Renal cortical epithelial cell (primary cell): ENCODE data around the gene MXRA8. TPM values are rescaled to one million over a fixed set of nuclear protein-coding genes. Genes with fewer than 3 reads are reported as not detected.
"Not testable (repeated sequence)": the region's sequence is repeated elsewhere in the genome, so short reads cannot be mapped to it uniquely, and the experiment has no call there.

Experiments
- DNase-seq: peaks from one replicate; pipeline ENCODE4 v3.0.0-alpha.2; 2011; ENCODE audit warnings: low read depth
- total RNA-seq: library from RNA; depleted of rRNA; stranded (reverse); fragments of >200 nt; gene quantifications from 2 replicates; pipeline ENCODE4 v1.2.3, GENCODE V29; 2014

Gene MXRA8, protein sequence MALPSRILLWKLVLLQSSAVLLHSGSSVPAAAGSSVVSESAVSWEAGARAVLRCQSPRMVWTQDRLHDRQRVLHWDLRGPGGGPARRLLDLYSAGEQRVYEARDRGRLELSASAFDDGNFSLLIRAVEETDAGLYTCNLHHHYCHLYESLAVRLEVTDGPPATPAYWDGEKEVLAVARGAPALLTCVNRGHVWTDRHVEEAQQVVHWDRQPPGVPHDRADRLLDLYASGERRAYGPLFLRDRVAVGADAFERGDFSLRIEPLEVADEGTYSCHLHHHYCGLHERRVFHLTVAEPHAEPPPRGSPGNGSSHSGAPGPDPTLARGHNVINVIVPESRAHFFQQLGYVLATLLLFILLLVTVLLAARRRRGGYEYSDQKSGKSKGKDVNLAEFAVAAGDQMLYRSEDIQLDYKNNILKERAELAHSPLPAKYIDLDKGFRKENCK
- 24.7 and 35.6 TPM in 2 replicates for total RNA-seq

DNA sequence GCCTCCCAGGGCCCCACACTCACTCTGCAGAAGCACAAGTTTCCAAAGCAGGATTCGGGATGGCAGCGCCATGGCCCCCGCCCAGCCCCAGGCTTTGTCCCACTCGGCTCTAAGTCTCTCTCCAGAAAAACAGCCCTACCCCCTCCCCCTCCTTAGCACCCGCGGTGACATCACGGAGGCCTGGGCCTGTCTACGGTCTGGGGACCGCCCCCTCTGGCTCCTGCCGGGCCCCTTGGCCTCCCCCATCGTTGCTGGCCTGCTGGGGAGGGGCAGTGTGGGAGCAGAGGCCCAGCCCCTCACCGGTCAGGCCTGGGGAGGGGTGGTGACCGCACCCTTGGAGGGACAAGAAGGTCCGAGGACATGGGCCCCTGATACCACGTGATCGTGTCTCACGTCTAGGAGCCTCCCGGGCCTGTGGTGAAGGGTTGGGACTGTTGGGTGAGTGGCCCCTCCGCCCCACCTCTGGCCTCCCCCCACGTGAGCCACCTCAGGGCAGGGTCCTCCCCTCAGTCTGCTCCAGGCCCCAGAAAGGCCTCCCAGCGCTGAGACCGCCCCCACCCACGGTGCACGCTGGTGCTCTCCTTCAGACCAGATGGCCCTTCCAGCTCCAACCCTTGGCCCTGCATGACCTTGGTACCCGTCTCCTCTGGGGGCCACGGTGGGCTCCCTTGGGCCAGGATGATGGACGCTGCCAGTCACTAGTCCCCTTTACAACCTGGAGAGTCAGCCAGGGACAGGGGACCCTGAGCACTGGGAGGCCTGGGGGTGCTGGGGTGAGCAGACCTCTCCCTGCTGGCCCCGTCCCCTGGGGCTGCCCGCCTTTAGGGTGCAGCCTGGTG lies at the start of gene MXRA8:
Gene MXRA8 (minus strand): TSS at position 123 of the 839 bp plus-strand sequence. CDS start 51 bp downstream, at position 72.
- no peak for DNase-seq

DNA sequence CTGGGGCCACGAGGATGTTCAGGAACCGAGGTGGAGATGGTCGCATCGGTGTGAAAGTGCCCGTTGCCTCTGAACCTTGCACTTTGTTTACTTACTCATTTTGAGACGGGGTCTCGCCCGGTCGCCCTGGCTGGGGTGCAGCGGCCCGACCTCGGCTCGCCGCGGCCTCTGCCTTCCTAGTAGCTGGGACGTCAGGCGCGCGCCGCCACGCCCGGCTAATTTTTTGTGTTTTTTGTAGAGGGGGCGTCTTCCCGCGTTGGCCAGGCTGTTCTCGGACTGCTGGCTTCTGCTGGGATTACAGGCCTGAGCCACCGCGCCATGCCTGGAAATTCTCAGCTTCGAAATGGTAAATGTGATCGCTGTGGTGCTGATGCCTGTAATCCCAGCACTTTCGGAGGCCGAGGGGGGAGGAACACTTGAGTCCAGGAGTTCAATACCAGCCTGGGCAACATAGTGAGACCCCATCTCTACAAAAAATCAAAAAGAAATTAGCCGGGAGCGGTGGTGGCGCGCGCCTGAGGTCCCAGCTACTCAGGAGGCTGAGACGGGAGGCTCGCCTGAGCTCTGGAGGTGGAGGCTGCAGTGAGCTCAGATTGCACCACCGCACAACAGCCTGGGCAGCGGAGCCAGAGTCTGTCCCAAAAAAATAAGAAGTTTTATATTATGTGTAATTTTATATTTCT lies 49.4 kb upstream of the MXRA8 start:
- DNase-seq, result peak; percentile 18

DNA sequence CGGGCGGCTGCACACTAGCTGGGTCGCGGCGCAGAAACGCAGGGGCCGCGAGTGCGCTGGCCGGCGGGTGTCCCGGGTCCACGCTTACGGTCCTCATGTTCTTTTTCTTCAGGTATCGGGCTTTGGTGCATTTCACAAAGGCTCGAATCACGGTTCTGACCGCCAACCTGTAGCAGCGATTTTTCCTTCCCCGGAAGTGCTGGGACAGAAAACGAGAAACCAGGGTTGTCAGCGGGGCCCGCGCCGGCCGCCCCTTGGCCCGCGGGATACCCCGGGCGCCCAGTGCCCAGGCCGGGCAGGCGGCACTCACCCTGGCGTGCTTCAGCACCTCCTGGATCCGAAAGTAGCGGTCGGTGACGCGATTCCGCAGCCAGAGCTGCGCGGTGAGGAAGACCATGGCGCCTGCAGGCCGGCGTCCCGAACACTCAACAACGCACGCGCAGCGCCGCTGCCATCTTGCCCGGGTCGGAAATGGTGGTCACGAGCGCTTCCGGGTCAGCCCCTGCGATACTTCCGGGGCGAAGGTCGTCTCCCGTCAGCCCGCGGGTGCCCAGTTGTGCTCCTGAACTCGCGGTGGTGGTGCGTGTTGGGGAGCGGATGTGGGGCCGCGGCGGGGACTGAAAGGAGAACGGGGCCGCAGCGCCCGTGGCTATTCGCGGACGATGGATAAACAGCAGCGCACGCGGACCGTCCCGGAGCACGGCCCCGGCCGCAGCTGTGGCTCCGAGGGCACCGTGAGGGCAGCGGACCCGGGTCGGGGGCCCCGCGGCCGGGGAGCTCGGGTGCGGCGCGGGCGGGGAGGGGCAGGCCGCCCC lies 48.7 kb upstream of the MXRA8 start, which contains the start of gene MRPL20:
Gene MRPL20 (minus strand): TSS at position 473 of the 815 bp plus-strand sequence. CDS start 76 bp downstream, at position 397.
- peak; percentile 77 for DNase-seq

DNA sequence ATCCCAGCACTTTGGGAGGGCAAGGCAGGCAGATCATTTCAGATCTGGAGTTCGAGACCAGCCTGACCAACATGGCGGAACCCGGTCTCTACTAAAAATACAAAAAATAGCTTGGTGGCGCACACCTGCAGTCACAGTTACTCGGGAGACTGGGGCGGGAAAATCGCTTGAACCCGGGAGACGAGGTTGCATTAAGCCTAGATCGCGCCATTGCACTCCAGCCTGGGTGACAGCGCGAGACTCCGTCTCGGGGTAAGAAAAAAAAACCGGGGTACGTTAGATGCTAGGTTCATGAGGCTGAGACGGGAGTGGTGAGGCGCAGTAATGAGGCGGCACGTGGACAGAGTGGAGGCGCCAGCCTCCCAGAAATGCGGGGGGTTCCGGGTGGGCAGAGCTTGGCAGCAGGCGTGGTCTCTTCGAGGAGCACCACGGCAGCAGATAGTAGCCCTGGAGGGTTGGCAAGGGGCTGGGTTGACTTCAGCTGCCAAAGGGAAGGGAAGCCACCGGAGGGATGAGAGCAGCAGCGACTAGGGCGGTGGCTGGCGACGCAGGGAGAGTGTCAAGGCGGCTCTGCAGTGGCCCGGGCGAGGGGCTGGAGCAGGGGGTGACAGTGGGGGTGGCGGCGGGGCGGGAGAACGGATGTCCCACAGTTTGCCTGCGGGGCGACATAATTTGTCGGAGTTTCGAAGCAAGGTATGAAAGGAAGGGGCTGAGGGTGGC lies 47.9 kb upstream of the MXRA8 start:
- no peak for DNase-seq

DNA sequence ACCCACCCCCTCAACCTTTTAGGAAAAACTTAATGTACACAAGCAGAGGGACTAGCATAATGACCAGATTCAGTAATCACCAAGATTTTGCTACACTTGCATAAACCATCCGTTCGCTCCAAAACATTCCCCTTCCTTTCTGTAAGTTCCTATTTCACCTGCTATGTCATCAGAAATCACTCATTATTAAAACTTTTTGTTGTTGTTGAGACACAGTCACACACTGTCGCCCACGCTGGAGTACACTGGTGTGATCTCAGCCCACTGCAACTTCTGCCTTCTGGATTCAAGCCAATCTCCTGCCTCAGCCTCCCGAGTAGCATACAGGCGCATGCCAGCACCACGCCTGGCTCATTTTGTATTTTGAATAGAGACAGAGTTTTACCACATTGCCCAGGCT lies 45.3 kb upstream of the MXRA8 start:
- no peak for DNase-seq

DNA sequence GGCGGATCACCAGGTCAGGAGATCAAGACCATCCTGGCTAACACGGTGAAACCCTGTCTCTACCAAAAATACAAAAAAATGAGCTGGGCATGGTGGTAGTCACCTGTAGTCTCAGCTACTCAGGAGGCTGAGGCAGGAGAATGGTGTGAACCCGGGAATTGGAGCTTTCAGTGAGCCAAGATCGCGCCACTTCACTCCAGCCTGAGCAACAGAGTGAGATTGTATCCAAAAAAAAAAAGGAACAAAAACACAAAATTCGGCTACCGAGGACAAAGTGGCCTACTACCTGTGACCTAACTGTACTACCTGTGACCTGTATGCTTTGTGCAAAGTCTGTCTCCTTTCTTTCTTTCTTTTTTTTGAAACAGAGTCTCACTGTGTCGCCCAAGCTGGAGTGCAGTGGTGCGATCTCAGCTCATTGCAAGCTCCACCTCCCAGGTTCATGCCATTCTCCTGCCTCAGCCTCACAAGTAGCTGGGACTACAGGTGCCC lies 44.6 kb upstream of the MXRA8 start:
- DNase-seq, result not testable (repeated sequence)

DNA sequence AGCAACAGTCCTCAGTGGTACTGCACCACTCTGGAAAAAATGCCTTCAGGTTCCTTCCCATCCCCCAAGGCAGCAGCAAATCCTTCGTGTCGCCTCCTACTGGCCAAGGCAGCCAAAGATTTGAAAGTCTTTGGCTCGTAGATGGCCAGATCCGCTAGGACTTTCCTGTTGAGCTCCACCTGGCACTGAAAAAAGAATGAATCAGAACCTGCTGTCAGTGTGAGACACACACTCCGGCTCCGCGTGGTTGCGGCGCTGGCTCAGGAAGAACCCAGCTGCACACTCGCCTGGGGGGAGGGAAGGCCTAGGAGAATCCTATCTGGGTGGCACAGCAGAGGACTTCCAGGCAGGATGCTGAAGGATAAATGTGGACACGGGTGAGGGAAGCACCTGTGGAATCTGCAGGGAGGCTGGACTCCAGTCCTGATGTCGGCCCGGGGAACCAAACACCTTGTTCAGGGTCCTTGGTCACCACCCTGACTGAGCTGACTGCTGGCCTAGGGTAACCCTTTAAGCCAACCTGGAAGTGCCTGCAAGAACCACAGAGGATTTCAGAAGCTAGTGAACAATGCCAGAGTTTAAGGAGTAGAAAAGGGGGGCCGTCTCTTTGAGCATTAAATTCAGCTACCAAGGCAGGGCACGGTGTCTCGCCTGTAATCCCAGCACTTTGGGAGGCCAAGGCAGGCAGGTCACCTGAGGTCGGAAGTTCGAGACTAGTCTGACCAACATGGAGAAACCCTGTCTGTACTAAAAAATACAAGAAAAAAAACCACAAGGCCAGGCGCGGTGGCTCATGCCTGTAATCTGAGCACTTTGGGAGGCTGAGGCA lies 43.9 kb upstream of the MXRA8 start:
- DNase-seq, result peak; percentile 61

DNA sequence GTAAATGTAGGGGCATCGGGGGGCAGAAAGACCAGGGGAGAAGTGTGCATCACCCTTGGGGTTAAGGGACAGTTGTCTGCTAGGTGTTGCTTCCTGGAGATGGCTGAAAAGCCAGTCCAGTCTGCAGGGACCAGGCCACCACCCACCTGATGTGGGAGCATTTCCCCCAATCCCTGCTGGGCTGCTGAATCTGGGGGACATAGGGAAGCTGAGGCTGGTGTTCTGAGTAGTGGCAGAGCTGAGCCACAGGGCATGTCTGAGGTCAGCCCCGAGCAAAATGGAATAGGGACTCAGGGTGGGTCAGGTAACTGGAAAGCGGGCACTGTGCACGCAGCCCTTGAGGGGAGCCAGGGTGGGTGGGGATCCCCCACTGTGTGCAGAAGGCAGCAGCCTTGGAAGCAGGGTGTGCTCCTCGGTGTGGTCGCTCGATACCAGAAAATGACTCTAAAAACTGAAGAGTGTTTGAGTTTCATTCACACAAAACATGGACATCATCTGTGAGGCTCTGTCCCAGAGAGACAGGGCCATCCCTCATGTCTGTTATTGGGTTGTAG lies 43.2 kb upstream of the MXRA8 start:
- no peak for DNase-seq

DNA sequence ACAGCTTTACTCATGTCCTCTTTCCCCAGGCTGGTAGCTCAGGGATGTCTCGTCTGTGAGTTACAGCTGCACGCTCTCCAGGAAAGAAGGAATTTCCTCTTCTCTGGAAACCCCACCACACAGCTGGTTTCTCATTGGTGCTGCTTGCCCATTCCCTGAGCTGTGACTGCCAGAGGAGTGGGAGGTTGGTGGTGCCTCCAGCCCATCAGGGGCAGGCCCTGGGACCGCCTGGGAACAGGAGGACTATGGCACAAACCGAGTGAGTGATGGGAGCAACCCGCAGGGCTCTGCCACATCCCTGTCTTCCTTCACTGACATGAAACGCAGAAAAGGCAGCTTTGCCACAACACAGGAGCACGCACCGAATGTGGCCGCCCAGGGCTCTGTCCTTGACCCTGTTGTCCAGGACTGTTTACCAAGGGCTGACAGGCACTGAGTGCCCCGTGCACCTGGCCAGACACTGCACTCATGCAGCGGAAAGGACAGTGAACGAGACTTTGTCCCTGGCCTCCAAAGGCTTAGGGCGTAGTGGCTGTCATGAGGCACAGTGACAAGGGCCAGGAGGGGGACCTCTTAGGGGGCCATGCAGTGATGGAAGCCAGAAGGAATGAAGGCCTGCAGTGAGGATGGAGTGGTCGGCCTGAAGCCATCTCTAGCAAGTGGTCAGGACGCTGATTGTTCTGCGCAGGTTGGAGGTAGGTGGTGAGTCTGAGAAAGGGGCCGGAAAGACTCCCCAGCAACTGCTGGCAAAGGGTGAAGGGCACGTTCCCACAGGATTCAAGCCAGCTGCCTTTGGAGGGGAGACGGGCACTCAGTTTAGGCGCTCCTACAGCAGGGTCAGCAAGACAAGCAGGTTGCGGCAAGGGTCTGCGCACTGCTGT lies 42.5 kb upstream of the MXRA8 start:
- DNase-seq, result no peak

DNA sequence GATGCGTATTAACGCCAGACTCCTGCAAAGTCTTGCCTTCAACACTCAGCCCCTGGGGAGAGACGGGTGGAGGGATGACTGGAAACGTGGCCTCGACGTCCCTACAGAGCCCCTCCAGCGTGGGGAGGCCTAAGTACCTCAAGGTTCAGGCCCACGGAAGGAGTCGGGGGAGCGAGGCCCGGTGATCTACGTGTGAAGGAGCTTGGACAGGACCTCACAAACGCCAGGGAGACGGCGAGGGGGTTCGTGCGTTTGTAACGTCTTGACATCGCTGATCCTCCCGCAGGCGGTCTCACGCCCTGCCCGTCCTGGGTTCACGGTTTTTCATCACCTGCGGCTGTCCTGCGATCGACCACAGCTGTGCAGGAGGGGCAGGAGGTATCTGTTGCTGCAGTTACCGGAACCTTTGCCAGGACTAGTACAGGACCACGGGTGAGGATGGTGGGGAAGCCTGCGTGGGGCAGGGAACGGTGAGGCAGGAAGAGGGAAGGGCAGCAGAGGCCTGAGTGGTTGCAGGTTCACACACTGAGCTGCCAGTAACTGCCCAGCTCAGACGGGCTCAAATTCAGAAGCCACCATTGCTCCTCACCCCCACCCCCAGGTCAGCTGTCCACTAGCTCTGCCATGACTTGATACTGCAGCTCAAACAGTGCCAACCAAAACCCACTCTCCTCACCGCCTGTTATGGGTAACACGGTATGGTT lies 41.7 kb upstream of the MXRA8 start:
- no peak for DNase-seq

DNA sequence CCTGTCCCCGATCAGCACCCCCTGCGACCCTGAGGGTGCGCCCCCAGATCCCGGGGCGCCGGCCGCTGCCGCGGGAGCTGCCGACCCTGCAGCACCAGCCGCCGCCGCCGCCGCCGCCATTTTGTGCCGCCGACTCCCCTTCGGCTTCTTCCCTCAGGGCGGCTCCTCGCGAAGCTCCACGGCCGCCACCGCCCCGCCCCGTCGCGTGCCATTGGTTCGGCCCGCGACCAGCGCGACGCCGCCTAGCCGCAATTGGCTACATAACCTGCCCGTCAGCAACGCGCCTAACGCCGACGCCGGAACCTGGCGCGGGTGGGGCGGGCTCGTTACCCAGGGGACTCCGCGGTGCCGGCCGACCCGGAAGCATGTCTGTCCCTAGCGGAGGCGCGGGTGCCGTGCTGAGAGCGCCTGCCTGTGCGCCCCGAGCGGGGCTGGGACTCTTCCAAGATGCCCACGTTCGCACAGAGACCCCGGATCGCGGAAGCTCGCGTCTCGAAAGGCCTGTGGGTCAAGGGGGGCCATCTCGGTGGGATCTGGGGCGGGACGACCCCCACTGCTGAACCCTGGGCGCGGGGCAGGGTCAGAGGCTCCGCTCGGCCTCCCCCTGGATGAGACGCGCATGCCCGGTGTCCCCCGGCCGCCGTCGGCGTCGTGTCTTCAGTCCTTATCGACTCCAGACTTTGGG lies 41.0 kb upstream of the MXRA8 start, which contains the start of gene CCNL2:
Gene CCNL2 (minus strand): TSS at position 149 of the 685 bp plus-strand sequence. CDS start 29 bp downstream, at position 120.
- DNase-seq, result peak; percentile 88

DNA sequence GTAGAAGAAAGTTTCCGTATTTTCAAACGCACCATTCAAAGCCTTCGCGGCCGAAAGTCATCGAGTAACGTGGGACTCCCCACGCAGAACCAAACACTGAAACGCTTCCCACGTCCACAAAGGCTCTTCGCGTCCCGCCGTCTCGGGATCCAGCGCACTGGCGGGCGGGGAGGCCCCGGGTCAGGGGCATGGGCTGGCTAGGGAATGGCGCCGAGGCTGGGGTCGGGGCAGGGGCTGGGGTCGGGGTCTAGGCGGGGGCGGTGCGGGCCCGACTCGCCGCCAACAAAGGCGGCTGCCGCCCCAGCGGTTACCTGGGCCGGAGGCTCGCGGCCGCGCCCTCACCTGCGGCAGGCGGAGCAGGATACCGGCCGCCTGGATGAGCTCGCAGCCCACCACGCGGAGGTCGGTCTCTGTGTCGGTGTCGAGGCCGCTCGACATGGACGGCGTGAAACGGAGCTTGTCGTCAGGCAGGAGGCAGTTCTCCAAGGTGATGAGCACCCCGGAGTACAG lies 40.4 kb upstream of the MXRA8 start:
- no peak for DNase-seq

DNA sequence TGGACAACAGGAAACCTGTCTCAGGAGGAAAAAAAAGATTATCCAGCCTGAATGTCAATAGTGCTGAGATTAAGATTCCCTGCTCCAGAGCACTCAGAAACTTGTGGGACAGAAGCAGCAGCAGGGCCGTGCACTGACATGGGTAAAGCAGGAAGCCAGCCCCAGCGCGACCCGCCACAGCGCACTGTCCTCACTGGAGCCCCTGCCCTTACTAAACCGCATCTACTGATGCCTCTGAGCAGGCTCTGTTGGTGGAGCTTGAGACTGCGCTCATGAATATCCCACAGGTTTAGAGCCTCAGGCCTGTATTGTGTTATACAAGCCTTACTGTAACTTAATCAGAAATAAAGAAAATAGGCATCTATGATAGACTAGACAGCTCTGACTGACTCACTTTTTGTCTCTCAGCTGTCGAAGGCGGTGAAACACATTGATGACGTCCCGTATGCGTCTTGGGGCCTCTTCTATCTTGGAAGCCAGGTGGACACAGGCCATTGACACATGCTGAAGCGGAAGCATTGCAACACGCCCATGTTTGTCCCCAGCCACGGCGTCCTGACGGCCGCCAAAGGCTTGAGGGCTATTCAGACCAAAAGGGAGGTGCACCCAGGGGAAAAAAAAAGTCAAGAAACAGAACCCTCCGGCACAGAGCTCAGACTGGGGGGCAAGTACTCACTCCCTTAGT lies 39.6 kb upstream of the MXRA8 start:
- DNase-seq, result no peak

DNA sequence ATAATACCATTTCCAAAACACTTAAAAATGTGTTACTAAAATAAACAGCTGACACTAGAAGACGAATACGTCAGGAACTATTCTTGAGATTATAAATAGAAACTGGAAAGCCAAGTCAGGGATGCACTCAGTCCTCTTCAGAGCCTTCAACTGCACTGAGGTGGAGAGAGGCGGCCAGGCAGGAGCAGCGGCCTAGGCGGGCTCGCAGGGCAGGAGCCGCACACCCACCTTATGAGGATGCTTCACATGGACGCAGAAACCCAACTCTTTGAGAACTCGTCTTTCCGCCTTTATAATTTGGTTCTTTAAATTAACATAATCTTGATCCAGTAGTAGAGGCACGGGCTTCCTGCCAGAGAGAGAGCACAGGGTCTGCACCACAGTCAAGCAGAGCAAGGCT lies 36.8 kb upstream of the MXRA8 start:
- no peak for DNase-seq

DNA sequence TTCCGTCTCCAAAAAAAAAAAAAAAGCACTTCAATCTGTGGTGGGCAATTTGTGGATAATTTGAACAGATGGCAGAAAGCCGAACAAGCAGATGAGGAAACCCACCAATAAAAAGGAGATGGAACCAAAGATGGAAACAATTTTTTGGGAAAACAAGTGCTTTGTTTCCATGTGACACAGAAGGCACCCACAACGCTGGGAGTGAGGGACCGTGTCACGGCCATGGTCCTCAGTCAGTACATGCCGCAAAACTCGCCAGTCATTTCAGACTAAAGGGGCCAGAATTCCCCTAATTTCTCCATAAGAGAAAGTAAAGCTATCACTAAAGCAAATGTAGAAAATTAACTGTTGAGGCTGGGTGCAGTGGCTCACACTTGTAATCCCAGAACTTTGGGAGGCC lies 35.8 kb upstream of the MXRA8 start:
- no peak for DNase-seq

DNA sequence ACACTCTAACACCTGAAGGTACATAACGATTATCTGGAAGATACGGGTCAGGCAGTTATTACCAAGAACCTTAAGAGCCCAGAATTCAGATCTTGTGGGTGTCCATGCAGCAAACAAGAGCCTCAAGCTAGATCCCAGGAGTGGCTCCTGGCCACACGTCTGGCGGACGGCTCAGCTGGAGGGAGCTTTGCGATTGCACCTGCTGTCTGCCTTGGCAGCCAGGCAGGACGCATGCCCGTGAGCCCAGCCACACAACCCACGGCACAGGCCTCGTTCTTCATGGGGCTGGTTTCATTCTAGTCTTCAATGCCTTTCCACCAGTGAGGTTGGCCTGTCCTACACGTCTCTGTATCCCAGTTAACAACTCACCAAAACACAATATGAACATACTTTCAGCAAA lies 35.1 kb upstream of the MXRA8 start:
- no peak for DNase-seq
